Measurements from ENCODE around the gene VGLL3. TPM values are rescaled to one million over a fixed set of nuclear protein-coding genes. Genes with fewer than 3 reads are reported as not detected.

The VGLL3 gene
- total RNA-seq, 1 experiment from 2014 or later, result 40.0 TPM

DNA sequence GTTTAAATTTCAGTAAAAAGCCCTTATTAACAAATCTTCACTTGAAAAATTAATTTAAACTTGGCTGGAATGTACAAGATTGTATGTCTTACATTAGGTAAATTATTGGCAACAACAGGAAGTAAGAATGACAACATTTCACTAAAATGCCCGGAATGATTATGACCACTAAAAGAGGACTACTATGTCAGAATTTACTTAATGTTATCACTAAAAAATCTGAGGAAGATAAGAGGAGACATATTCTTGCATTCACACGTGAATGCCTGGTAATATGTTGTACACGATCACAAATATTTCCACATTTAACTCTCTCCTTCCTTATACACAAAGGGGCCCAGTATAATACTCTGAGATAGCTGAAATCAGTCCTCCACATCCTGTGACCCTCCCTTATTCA is 29.7 kb downstream of the VGLL3 start:
- CTCF ChIA-PET, result interaction anchor here (0.8 to 0.9 kb wide), 2 partner anchors 10 to 31 kb away, joined by 3 to 4 read pairs; no protein-coding TSS in a partner anchor
- H3K4me3 Mint-ChIP-seq (ENCODE audit: low read depth, unreplicated experiment), result peak overlapping the region; percentile 51
- intact Hi-C loops (cut with micrococcal nuclease; ENCODE audit: unreplicated experiment), result no loop called here
- TF ChIP-seq, protein P1, sequence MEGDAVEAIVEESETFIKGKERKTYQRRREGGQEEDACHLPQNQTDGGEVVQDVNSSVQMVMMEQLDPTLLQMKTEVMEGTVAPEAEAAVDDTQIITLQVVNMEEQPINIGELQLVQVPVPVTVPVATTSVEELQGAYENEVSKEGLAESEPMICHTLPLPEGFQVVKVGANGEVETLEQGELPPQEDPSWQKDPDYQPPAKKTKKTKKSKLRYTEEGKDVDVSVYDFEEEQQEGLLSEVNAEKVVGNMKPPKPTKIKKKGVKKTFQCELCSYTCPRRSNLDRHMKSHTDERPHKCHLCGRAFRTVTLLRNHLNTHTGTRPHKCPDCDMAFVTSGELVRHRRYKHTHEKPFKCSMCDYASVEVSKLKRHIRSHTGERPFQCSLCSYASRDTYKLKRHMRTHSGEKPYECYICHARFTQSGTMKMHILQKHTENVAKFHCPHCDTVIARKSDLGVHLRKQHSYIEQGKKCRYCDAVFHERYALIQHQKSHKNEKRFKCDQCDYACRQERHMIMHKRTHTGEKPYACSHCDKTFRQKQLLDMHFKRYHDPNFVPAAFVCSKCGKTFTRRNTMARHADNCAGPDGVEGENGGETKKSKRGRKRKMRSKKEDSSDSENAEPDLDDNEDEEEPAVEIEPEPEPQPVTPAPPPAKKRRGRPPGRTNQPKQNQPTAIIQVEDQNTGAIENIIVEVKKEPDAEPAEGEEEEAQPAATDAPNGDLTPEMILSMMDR (IDR thresholded peaks at IDR 0.05; ENCODE audit: unreplicated experiment), result no peak
- H3K4me1 Mint-ChIP-seq (ENCODE audit: low read depth, unreplicated experiment), result peaks cover 59% of the 10 kb centered on the region
- H3K9me3 Mint-ChIP-seq (ENCODE audit: low read depth, unreplicated experiment), result peaks cover 3% of the 10 kb centered on the region
- H3K27ac Mint-ChIP-seq (ENCODE audit: unreplicated experiment), result peak overlapping the region; percentile 85
- no TSS peak for BruUV-seq (replicated peaks)
- no peak for DNase-seq
- peaks cover 13% of the 10 kb centered on the region for H3K36me3 Mint-ChIP-seq (ENCODE audit: insufficient read depth, unreplicated experiment)
- H3K27me3 Mint-ChIP-seq (ENCODE audit: unreplicated experiment), result no peaks in the 10 kb centered on the region

DNA sequence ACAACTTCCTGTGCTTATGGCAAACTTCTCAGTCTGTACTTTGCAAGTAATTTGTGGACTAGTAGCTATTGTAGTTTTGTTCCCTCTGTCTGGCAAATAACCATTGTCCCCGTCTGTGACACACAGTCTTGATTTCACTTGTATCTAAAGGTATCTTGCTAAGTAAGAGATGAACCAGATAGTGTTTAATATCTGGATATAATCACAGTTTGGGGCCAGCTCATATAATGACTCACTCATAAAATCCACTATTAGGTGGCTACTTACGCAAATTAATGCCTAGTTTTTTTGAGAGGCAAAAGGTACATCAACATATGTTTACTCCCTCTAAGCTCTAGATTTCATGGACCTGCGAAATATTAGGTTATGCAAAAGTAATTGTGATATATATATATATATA is 30.4 kb downstream of the VGLL3 start:
- no peak for DNase-seq
- no TSS peak for BruUV-seq (replicated peaks)
- TF ChIP-seq, protein P1 (IDR thresholded peaks at IDR 0.05; ENCODE audit: unreplicated experiment), result no peak
- CTCF ChIA-PET, result interaction anchor here (0.8 kb wide), 1 partner anchor 9 kb away, joined by 4 read pairs; no protein-coding TSS in a partner anchor
- Mint-ChIP-seq H3K27me3 (ENCODE audit: unreplicated experiment) (no peaks in the 10 kb centered on the region), H3K27ac (ENCODE audit: unreplicated experiment) (peak overlapping the region; percentile 85), H3K9me3 (ENCODE audit: low read depth, unreplicated experiment) (peaks cover 3% of the 10 kb centered on the region), H3K4me3 (ENCODE audit: low read depth, unreplicated experiment) (no peak overlapping the region), H3K36me3 (ENCODE audit: insufficient read depth, unreplicated experiment) (peaks cover 7% of the 10 kb centered on the region), H3K4me1 (ENCODE audit: low read depth, unreplicated experiment) (peaks cover 53% of the 10 kb centered on the region)
- intact Hi-C loops (cut with micrococcal nuclease; ENCODE audit: unreplicated experiment), result no loop called here

- peaks cover 52% of the 10 kb centered on the region for H3K4me1 Mint-ChIP-seq (ENCODE audit: low read depth, unreplicated experiment)
- no peak overlapping the region for H3K4me3 Mint-ChIP-seq (ENCODE audit: low read depth, unreplicated experiment)
- CTCF ChIA-PET, result interaction anchor here (0.9 to 1.1 kb wide), 2 partner anchors 9 to 27 kb away, joined by 3 read pairs; no protein-coding TSS in a partner anchor
- BruUV-seq (replicated peaks), result no TSS peak
- intact Hi-C loops (cut with micrococcal nuclease; ENCODE audit: unreplicated experiment), result no loop called here
- peaks cover 4% of the 10 kb centered on the region for H3K36me3 Mint-ChIP-seq (ENCODE audit: insufficient read depth, unreplicated experiment)
- no peaks in the 10 kb centered on the region for H3K9me3 Mint-ChIP-seq (ENCODE audit: low read depth, unreplicated experiment)
- TF ChIP-seq, protein P1 (IDR thresholded peaks at IDR 0.05; ENCODE audit: unreplicated experiment), result no peak
- H3K27me3 Mint-ChIP-seq (ENCODE audit: unreplicated experiment), result no peaks in the 10 kb centered on the region
- no peak overlapping the region for H3K27ac Mint-ChIP-seq (ENCODE audit: unreplicated experiment)
- DNase-seq, result no peak
Observed at GRCh38 chr3:86958534-86958933, 32.4 kb downstream of the VGLL3 start.

- intact Hi-C loops (cut with micrococcal nuclease; ENCODE audit: unreplicated experiment), result loop anchor here (5.0 kb wide), 1 partner anchor 167 kb away; no protein-coding TSS in a partner anchor
- Mint-ChIP-seq H3K36me3 (ENCODE audit: insufficient read depth, unreplicated experiment) (peaks cover 5% of the 10 kb centered on the region), H3K4me1 (ENCODE audit: low read depth, unreplicated experiment) (peaks cover 37% of the 10 kb centered on the region), H3K27ac (ENCODE audit: unreplicated experiment) (no peak overlapping the region), H3K27me3 (ENCODE audit: unreplicated experiment) (no peaks in the 10 kb centered on the region), H3K9me3 (ENCODE audit: low read depth, unreplicated experiment) (no peaks in the 10 kb centered on the region), H3K4me3 (ENCODE audit: low read depth, unreplicated experiment) (no peak overlapping the region)
- CTCF ChIA-PET, result no interaction called here
- TF ChIP-seq, protein P1 (IDR thresholded peaks at IDR 0.05; ENCODE audit: unreplicated experiment), result no peak
- DNase-seq, result no peak
- no TSS peak for BruUV-seq (replicated peaks)
Observed at GRCh38 chr3:86954747-86955146, 36.2 kb downstream of the VGLL3 start.

Measured in Calu3 (cell line).